Measurements from ENCODE around the gene SLC43A2.
"Not testable (repeated sequence)": the region's sequence is repeated elsewhere in the genome, so short reads cannot be mapped to it uniquely, and the experiment has no call there.

Gene SLC43A2

DNA sequence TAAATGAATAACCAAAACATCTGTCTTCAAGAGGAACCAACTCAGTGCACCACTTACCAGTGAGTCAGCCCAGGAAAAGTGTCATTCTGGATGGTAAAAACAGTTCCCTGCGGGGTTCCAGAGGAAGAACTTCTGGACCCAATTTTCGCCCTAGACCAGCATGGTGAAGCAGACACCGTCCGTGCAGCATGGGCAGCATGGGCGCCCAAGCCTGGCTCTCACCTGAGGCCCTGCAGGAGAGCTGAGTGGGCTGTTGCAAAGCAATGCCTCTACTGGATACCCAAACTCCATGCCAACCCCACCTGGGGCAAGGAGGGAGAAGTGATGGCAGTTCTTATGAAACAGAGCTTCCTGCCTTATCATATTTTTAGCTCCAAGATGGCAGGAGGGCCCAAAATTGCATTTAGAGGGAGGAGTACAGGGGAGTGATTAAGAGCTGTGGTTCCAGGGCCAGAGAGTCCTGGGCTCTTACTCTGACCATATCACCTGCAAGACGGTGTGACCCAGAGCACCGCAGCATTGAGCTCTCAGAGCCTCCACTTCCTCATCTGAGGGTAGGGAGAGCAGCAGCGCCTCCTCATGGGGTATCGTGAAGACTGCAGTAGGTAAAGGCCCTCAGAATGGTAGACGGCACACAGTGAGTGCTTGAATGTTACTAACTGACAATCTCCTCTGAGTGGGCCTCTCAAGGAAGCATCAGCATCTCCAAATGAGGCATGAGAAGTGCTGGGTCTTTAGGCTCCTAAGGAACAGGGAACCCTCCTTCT lies 95.6 kb downstream of the SLC43A2 start:
- no peak for DNase-seq

GRCh38 chr17:1529863-1530262 lies 98.8 kb downstream of the SLC43A2 start:
- no peak for DNase-seq

DNA sequence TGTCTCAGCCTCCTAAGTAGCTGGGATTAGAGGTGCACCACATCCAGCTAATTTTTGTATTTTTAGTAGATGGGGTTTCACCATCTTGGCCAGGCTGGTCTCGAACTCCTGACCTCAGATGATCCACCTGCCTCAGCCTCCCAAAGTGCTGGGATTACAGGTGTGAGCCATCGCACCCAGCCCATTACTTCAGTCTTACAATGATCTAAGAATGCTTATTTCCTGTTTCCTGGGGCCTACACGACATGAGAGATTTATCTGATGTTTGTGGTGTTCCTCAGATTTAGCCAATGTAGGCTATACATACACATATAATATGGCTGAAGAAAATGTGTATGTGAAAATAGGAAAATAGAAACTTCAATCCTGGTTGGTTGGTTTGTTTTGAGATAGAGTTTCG lies 101.8 kb downstream of the SLC43A2 start:
- DNase-seq: not testable (repeated sequence)

GRCh38 chr17:1522626-1523025 lies 106.0 kb downstream of the SLC43A2 start:
- DNase-seq: no peak

DNA sequence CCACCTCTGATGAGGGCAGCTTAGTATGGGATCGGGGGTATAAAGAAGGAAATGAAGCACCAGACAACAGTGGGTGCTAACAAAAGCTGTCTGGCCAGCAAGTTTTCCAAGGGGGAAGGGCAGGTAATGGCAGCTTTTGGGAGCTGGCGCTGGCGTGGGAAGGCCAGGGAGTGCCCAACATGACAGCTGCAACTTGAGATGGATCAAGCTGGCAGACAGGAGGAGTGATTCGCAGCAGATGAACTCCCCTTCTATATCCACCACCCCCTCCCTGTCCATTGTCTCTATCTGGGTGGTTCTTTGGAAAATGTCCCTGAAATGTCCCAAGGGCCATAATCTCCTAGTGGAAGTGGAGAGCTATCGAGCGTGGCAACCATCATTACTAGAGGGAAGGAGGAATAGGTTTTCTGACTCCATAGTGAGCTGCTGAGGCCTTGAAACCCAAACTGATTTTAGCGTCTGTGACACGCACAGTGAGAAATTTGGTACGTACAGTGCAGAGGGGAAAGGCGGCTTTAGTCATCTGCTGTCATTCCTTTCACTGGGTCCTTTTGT lies 107.5 kb downstream of the SLC43A2 start:
- no peak for DNase-seq

DNA sequence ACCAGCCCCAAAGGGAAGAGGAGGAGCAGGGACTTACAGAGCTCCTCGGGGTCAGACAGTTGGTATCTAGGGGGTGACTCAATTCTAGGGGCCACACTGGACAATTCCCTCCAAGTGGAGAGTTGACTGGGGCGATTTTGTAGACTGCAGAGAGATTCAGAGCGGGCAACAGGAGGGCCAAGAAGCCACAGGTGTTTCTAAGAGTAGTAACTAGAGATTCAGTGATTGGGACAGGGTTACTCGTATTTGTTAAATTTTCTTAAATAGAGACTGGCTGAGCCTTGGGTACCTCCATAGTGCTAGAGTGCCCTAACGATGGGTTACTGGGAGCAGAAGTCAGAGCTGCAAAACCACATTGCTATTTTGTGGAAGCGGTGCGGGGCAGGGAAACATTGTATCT lies 109.0 kb downstream of the SLC43A2 start:
- DNase-seq: no peak

All from left hindlimb (tissue), 1 donor.